B cell (primary cell): ENCODE measurements around the gene EGLN1.

Experiments
- EZH2 ChIP-seq: IDR thresholded peaks from 2 replicates; pipeline ENCODE4 v1.6.1; 2012; ENCODE audit warnings: borderline replicate concordance, low read depth, mild to moderate bottlenecking, moderate library complexity, low read length; ENCODE audit not compliant: insufficient read depth, poor library complexity, severe bottlenecking
- TF ChIP-seq, protein P1 (sequence below): fragments of 200-600 bp; IDR thresholded peaks from one replicate; pipeline ENCODE4 v1.8.0; 2022; ENCODE audit warnings: antibody characterized with exemption, mild to moderate bottlenecking

- TF ChIP-seq, protein P1, sequence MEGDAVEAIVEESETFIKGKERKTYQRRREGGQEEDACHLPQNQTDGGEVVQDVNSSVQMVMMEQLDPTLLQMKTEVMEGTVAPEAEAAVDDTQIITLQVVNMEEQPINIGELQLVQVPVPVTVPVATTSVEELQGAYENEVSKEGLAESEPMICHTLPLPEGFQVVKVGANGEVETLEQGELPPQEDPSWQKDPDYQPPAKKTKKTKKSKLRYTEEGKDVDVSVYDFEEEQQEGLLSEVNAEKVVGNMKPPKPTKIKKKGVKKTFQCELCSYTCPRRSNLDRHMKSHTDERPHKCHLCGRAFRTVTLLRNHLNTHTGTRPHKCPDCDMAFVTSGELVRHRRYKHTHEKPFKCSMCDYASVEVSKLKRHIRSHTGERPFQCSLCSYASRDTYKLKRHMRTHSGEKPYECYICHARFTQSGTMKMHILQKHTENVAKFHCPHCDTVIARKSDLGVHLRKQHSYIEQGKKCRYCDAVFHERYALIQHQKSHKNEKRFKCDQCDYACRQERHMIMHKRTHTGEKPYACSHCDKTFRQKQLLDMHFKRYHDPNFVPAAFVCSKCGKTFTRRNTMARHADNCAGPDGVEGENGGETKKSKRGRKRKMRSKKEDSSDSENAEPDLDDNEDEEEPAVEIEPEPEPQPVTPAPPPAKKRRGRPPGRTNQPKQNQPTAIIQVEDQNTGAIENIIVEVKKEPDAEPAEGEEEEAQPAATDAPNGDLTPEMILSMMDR: no peak
- no peak for TF ChIP-seq EZH2
Observed at GRCh38 chr1:231401478-231401877, 20.6 kb downstream of the EGLN1 start.
